Ishikawa (cell line): Measurements from ENCODE around the gene PRKACA.

Source experiments
- CEBPB ChIP-seq: IDR thresholded peaks from 2 replicates; pipeline ENCODE4 v1.6.1; 2012
- CREB1 ChIP-seq: IDR thresholded peaks from 2 replicates; pipeline ENCODE4 v1.6.1; 2012; ENCODE audit warnings: low read depth
- EGR1 ChIP-seq: IDR thresholded peaks from 2 replicates; pipeline ENCODE4 v1.6.1; 2012
- EP300 ChIP-seq: IDR thresholded peaks from 2 replicates; pipeline ENCODE4 v1.6.1; 2012; ENCODE audit warnings: borderline replicate concordance
- FOXM1 ChIP-seq: IDR thresholded peaks from 2 replicates; pipeline ENCODE4 v1.6.1; 2012; ENCODE audit warnings: low read depth, borderline replicate concordance
- MAX ChIP-seq: IDR thresholded peaks from 2 replicates; pipeline ENCODE4 v1.6.1; 2012
- NFIC ChIP-seq: IDR thresholded peaks from 2 replicates; pipeline ENCODE4 v1.6.1; 2012
- RAD21 ChIP-seq: IDR thresholded peaks from 2 replicates; pipeline ENCODE4 v1.6.1; 2012; ENCODE audit warnings: low read depth
- REST ChIP-seq: IDR thresholded peaks from 2 replicates; pipeline ENCODE4 v1.6.1; 2012; ENCODE audit warnings: low read depth, mild to moderate bottlenecking
- TAF1 ChIP-seq: IDR thresholded peaks from 2 replicates; pipeline ENCODE4 v1.6.1; 2012; ENCODE audit warnings: low read depth, mild to moderate bottlenecking
- TCF12 ChIP-seq: IDR thresholded peaks from 2 replicates; pipeline ENCODE4 v1.6.1; 2012; ENCODE audit warnings: low read depth
- TEAD4 ChIP-seq: IDR thresholded peaks from 2 replicates; pipeline ENCODE4 v1.6.1; 2012
- YY1 ChIP-seq: IDR thresholded peaks from 2 replicates; pipeline ENCODE4 v1.6.1; 2012; ENCODE audit warnings: low read depth
- ZBTB7A ChIP-seq: IDR thresholded peaks from 2 replicates; pipeline ENCODE4 v1.6.1; 2012; ENCODE audit warnings: low read depth
- TF ChIP-seq, protein P1 (sequence below): IDR thresholded peaks from 2 replicates; pipeline ENCODE4 v1.6.1; 2012

The PRKACA gene

DNA sequence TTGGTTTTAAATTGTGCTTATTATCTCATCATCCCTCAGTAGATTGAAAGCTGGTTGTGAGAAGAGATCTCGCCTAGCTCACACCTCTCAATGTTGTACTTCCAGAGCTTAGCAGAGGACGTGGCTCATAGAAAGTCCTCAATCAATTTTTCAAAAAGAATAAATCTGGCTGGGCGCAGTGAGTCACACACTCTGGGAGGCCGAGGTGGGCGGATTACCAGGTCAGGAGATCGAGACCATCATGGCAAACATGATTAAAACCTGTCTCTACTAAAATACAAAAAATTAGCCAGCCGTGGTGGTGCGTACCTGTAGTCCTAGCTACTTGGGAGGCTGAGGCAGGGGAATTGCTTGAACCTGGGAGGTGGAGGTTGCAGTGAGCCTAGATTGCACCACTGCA is 23.5 kb upstream of the PRKACA start:
- TF ChIP-seq CEBPB, result no peak
- no peak for TF ChIP-seq TCF12
- no peak for TF ChIP-seq RAD21
- TF ChIP-seq CREB1, result no peak
- no peak for TF ChIP-seq TAF1
- no peak for TF ChIP-seq FOXM1
- TF ChIP-seq MAX, result no peak

GRCh38 chr19:14139944-14140343 is 22.4 kb upstream of the PRKACA start:
- no peak for TF ChIP-seq TEAD4
- TF ChIP-seq FOXM1, result no peak
- no peak for TF ChIP-seq REST
- no peak for TF ChIP-seq RAD21
- TF ChIP-seq TCF12, result no peak
- TF ChIP-seq YY1, result no peak

GRCh38 chr19:14138576-14139265 is 21.2 kb upstream of the PRKACA start:
- TF ChIP-seq CEBPB (peak; percentile 59), FOXM1 (no peak), TEAD4 (peak; percentile 25; the same call in 1 of the 2 replicates)

DNA sequence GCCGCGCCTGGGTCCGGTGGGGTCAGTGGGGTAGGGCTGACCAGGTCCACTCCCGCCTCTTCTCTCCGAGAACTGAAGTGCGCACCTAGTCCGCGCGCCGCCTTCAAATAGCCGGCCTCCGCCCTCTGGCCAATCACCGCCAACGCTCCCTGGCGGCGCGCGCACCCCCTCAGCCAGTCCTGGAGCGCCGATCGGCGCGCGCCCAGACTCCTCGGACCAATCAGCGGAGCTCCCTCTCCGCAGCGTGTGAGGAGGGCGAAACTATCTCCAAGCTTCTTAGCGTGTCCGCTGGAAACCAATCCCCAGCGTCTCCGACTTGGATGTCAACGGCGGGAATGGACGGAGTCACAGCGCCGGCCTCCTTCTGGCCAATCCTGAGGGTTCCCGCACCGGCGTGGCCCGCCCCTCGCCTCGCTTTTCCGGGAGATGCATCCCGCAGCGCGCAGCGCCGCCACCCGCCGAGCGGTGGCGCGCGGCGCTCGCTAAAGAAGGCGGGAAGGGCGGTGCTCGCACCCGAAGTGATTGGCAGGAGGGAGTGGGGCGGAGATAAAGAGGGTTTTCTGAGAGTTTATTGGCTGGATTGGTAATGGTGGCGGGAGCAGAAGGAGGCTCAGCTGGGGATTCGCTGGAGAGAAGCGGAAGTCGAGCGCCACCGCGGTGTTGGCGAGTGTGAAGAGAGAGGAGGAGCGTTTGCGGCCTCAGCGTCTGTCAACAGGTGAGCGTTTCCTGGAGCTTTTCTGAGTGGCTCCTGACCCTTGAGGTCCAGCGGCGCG is 19.1 kb upstream of the PRKACA start, which contains the start of gene ASF1B:
ASF1B (minus strand) TSS at position 81 of the 773 bp plus-strand sequence. CDS start 133 bp downstream, outside the sequence.
- TF ChIP-seq TEAD4 (no peak; the same call in 1 of the 2 replicates), MAX (peak; percentile 94), TAF1 (peak; percentile 90), FOXM1 (peak; percentile 73), CEBPB (no peak), EP300 (no peak), TCF12 (no peak), YY1 (no peak; the same call in 1 of the 2 replicates), CREB1 (peak; percentile 73), REST (no peak), RAD21 (peak; percentile 65), NFIC (no peak), ZBTB7A (no peak), EGR1 (no peak)
- TF ChIP-seq, protein P1, sequence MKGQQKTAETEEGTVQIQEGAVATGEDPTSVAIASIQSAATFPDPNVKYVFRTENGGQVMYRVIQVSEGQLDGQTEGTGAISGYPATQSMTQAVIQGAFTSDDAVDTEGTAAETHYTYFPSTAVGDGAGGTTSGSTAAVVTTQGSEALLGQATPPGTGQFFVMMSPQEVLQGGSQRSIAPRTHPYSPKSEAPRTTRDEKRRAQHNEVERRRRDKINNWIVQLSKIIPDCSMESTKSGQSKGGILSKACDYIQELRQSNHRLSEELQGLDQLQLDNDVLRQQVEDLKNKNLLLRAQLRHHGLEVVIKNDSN, result peak; percentile 29; the same call in 1 of the 2 replicates

- TF ChIP-seq YY1, result 0 out of 2 replicates have a peak, but pooled peaks have one; percentile 34
- no peak for TF ChIP-seq REST
These were observed 18.5 kb upstream of the PRKACA start for GRCh38 chr19:14135985-14136508.
